Activated gamma-delta T cell treated with anti-CD3 and anti-CD28 coated beads, Interleukin-2, amount 50 U/mL, for 16 hours (primary cell): ENCODE results near the gene RAG1.

Experiments used
- DNase-seq: peaks from one replicate; pipeline ENCODE4 v3.0.0-alpha.2; 2020; ENCODE audit warnings: low read depth

RAG1 gene

DNA sequence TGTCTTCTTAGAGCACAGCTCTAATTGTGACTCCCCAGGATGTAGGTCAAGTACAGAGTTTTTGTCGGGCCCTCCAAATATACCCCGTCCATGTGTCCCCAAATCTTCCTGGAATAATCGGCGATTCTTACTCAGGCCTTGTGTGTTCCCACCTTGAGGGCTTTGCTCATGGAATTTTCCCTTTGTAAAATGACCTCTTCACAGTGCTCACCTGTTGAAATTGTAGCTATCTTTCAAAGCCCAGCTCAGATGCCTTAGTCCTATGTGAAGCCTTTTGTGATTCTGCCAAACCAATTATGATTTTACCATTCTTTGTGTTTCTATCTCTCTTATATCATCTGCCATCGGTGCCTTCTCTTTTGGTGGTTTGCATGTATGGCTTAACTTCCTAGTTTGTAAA, 60.3 kb downstream of the RAG1 start:
- no peak for DNase-seq

DNA sequence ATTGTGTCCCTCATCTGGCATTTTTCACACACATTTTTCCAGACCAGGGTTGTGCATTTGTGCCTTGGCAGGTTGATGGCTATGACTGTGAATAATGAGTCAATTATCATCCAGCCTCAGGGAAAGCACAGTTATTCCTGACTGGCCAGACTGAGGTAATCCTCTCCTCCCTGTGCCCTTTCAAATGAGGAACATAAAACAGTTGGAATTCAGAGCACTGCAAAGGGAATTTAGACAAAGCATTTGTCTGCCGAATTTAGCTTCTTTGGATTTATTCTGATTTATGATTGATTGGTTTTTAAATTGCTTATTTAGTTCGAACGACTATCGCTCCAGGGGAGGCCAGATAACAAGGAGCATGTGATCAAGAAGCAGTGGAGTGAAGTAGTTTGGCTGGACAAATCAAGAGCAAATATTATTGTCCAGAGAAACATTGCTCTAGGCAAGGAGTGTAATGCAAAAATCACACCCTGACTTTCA, 61.0 kb downstream of the RAG1 start:
- no peak for DNase-seq
